HEK293 (cell line): ENCODE results near the gene KCND2.

Source experiments
- CTCF ChIA-PET: fragments of 350-600 bp; formaldehyde crosslinking; extraction: SDS; loops from one replicate; lab custom pipeline; 2021; ENCODE audit warnings: antibody characterized with exemption; lab: Yijun Ruan, JAX
- POLR2A ChIA-PET: fragments of 300-600 bp; formaldehyde crosslinking; extraction: SDS; loops from one replicate; lab custom pipeline; 2020; ENCODE audit warnings: antibody characterized with exemption, inconsistent platforms; lab: Yijun Ruan, JAX
- H3K27ac ChIP-seq: fragments of 200-500 bp; sonication (Bioruptor generic); 2 replicates; pipeline ENCODE4 v1.5.1; 2014; ENCODE audit warnings: low read depth, low read length, control low read depth, inconsistent platforms; ENCODE audit errors: extremely low read depth
- H3K36me3 ChIP-seq, 2 experiments: fragments of 200-500 bp in 1 of 2; sonication (Bioruptor generic) in 1 of 2; 1 replicate in 1 of 2; 2 replicates in 1 of 2; pipeline ENCODE4 v1.5.1; 2014 to 2017; ENCODE audit warnings: inconsistent platforms in 2 of 2, low read length in 2 of 2; ENCODE audit not compliant: control insufficient read depth in 2 of 2, insufficient read depth in 1 of 2
- H3K4me1 ChIP-seq: fragments of 200-500 bp; sonication (Bioruptor generic); 2 replicates; pipeline ENCODE4 v1.5.1; 2014; ENCODE audit warnings: mild to moderate bottlenecking, low read length, inconsistent platforms; ENCODE audit not compliant: control insufficient read depth, insufficient read depth
- H3K4me3 ChIP-seq: 2 replicates; pipeline ENCODE4 v1.5.1; 2011; ENCODE audit warnings: low read depth, mild to moderate bottlenecking, control low read depth, low read length, moderate library complexity
- H3K9me3 ChIP-seq: fragments of 200-500 bp; sonication (Bioruptor generic); 2 replicates; pipeline ENCODE4 v1.5.1; 2014; ENCODE audit warnings: low read depth, low read length, inconsistent platforms; ENCODE audit not compliant: control insufficient read depth, insufficient read depth
- BCL11A ChIP-seq: fragments of 450-650 bp; formaldehyde crosslinking; IDR thresholded peaks from 2 replicates; pipeline ENCODE4 v1.5.1; 2016; ENCODE audit warnings: low read depth, missing biosample characterization, missing genetic modification characterization
- GLI2 ChIP-seq: fragments of 450-650 bp; formaldehyde crosslinking; IDR thresholded peaks from 2 replicates; pipeline ENCODE4; 2017; ENCODE audit warnings: missing biosample characterization, missing genetic modification characterization, low read depth, borderline replicate concordance
- GLIS2 ChIP-seq: fragments of 450-650 bp; formaldehyde crosslinking; IDR thresholded peaks from 2 replicates; pipeline ENCODE4 v1.5.1; 2016; ENCODE audit warnings: missing biosample characterization, missing genetic modification characterization
- KLF7 ChIP-seq: fragments of 450-650 bp; formaldehyde crosslinking; IDR thresholded peaks from 2 replicates; pipeline ENCODE4 v1.5.1; 2016; ENCODE audit warnings: missing biosample characterization, missing genetic modification characterization, borderline replicate concordance
- KLF9 ChIP-seq: fragments of 450-650 bp; formaldehyde crosslinking; IDR thresholded peaks from 2 replicates; pipeline ENCODE4 v1.5.1; 2016; ENCODE audit warnings: missing biosample characterization, missing genetic modification characterization, low read depth
- REPIN1 ChIP-seq: fragments of 450-650 bp; formaldehyde crosslinking; IDR thresholded peaks from 2 replicates; pipeline ENCODE4 v1.5.1; 2017; ENCODE audit warnings: missing biosample characterization, missing genetic modification characterization, low read depth
- SP2 ChIP-seq: fragments of 450-650 bp; formaldehyde crosslinking; IDR thresholded peaks from 2 replicates; pipeline ENCODE4 v1.5.1; 2016; ENCODE audit warnings: missing biosample characterization, missing genetic modification characterization
- WT1 ChIP-seq: fragments of 450-650 bp; formaldehyde crosslinking; IDR thresholded peaks from 2 replicates; pipeline ENCODE4 v1.5.1; 2016; ENCODE audit warnings: missing biosample characterization, missing genetic modification characterization
- ZBTB21 ChIP-seq: fragments of 450-650 bp; formaldehyde crosslinking; IDR thresholded peaks from 2 replicates; pipeline ENCODE4 v1.5.1; 2017; ENCODE audit warnings: missing biosample characterization, missing genetic modification characterization
- ZBTB48 ChIP-seq: fragments of 450-650 bp; formaldehyde crosslinking; IDR thresholded peaks from 2 replicates; pipeline ENCODE4 v1.5.1; 2016; ENCODE audit warnings: missing biosample characterization, missing genetic modification characterization
- ZNF140 ChIP-seq: fragments of 450-650 bp; formaldehyde crosslinking; IDR thresholded peaks from 2 replicates; pipeline ENCODE4 v1.5.1; 2016; ENCODE audit warnings: missing biosample characterization, missing genetic modification characterization
- ZNF155 ChIP-seq: fragments of 450-650 bp; formaldehyde crosslinking; IDR thresholded peaks from 2 replicates; pipeline ENCODE4 v1.5.1; 2016; ENCODE audit warnings: missing biosample characterization, missing genetic modification characterization
- ZNF157 ChIP-seq: fragments of 450-650 bp; formaldehyde crosslinking; IDR thresholded peaks from 2 replicates; pipeline ENCODE4 v1.5.1; 2016; ENCODE audit warnings: missing biosample characterization, missing genetic modification characterization
- ZNF175 ChIP-seq: fragments of 450-650 bp; formaldehyde crosslinking; IDR thresholded peaks from 2 replicates; pipeline ENCODE4 v1.5.1; 2016; ENCODE audit warnings: missing biosample characterization, missing genetic modification characterization
- ZNF239 ChIP-seq: fragments of 450-650 bp; formaldehyde crosslinking; IDR thresholded peaks from 2 replicates; pipeline ENCODE4 v1.5.1; 2016; ENCODE audit warnings: missing biosample characterization, missing genetic modification characterization
- ZNF341 ChIP-seq: fragments of 450-650 bp; formaldehyde crosslinking; IDR thresholded peaks from 2 replicates; pipeline ENCODE4; 2016; ENCODE audit warnings: low read depth, missing biosample characterization, missing genetic modification characterization
- ZNF394 ChIP-seq: fragments of 450-650 bp; formaldehyde crosslinking; IDR thresholded peaks from 2 replicates; pipeline ENCODE4 v1.5.1; 2016; ENCODE audit warnings: missing biosample characterization, missing genetic modification characterization, mild to moderate bottlenecking, moderate library complexity, borderline replicate concordance
- ZNF426 ChIP-seq: fragments of 450-650 bp; formaldehyde crosslinking; IDR thresholded peaks from 2 replicates; pipeline ENCODE4 v1.5.1; 2017; ENCODE audit warnings: missing biosample characterization, missing genetic modification characterization, mild to moderate bottlenecking, inconsistent platforms, moderate library complexity
- ZNF514 ChIP-seq: fragments of 450-650 bp; formaldehyde crosslinking; IDR thresholded peaks from 2 replicates; pipeline ENCODE4 v1.5.1; 2016; ENCODE audit warnings: missing biosample characterization, missing genetic modification characterization
- ZNF549 ChIP-seq: fragments of 450-650 bp; IDR thresholded peaks from 2 replicates; pipeline ENCODE4 v1.5.1; 2018; ENCODE audit warnings: missing biosample characterization, missing genetic modification characterization, mild to moderate bottlenecking, inconsistent platforms, moderate library complexity
- ZNF555 ChIP-seq: fragments of 450-650 bp; formaldehyde crosslinking; conservative IDR thresholded peaks from 2 replicates; pipeline ENCODE4 v1.5.1; 2017; ENCODE audit warnings: missing biosample characterization, mild to moderate bottlenecking, missing genetic modification characterization, inconsistent platforms
- ZNF558 ChIP-seq: fragments of 450-650 bp; formaldehyde crosslinking; IDR thresholded peaks from 2 replicates; pipeline ENCODE4 v1.5.1; 2016; ENCODE audit warnings: missing biosample characterization, missing genetic modification characterization
- ZNF585B ChIP-seq: fragments of 450-650 bp; formaldehyde crosslinking; IDR thresholded peaks from 2 replicates; pipeline ENCODE4 v1.5.1; 2016; ENCODE audit warnings: missing biosample characterization, missing genetic modification characterization
- ZNF596 ChIP-seq: fragments of 450-650 bp; IDR thresholded peaks from 2 replicates; pipeline ENCODE4 v1.5.0; 2018; ENCODE audit warnings: missing biosample characterization, mild to moderate bottlenecking, missing genetic modification characterization, moderate library complexity
- ZNF654 ChIP-seq: fragments of 450-650 bp; formaldehyde crosslinking; IDR thresholded peaks from 2 replicates; pipeline ENCODE4 v1.5.1; 2016; ENCODE audit warnings: low read depth, missing biosample characterization, missing genetic modification characterization
- ZNF670 ChIP-seq: fragments of 450-650 bp; formaldehyde crosslinking; IDR thresholded peaks from 2 replicates; pipeline ENCODE4 v1.5.1; 2016; ENCODE audit warnings: missing biosample characterization, missing genetic modification characterization, low read depth
- ZNF785 ChIP-seq: fragments of 450-650 bp; formaldehyde crosslinking; IDR thresholded peaks from 2 replicates; pipeline ENCODE4 v1.5.1; 2016; ENCODE audit warnings: missing biosample characterization, missing genetic modification characterization
- ZSCAN16 ChIP-seq: fragments of 450-650 bp; formaldehyde crosslinking; IDR thresholded peaks from 2 replicates; pipeline ENCODE4 v1.5.1; 2016; ENCODE audit warnings: missing biosample characterization, missing genetic modification characterization
- TF ChIP-seq, protein P1 (sequence below): fragments of 450-650 bp; formaldehyde crosslinking; IDR thresholded peaks from 2 replicates; pipeline ENCODE4 v1.5.1; 2016; ENCODE audit warnings: missing biosample characterization, missing genetic modification characterization
- TF ChIP-seq, protein P2 (sequence below): fragments of 450-650 bp; formaldehyde crosslinking; IDR thresholded peaks from 2 replicates; pipeline ENCODE4 v1.5.1; 2016; ENCODE audit warnings: missing biosample characterization, missing genetic modification characterization

Gene KCND2

DNA sequence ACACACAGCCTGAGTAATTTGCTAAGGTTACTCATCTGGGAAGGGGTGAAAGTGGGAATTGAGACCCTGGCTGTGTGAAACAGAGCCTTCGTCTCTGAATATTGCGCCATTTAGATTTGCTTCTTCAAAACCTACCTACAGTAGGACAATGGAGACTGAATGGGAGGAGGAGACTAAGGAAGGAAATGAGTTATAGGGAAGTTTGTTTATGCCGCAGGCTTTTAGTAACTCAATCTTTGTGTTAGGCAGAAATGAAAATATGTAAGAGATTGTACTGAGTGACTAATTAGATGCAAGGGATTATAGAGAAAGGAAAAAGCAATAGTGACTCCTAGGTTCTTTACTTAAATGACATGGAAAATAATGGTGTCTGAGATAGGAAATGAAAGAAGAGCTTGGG lies 80.2 kb downstream of the KCND2 start:
- no peaks in the 10 kb centered on the region for H3K36me3 ChIP-seq
- no peak for TF ChIP-seq BCL11A
- no peak for TF ChIP-seq KLF9 (tag by site-specific recombination)
- no peaks in the 10 kb centered on the region for H3K4me1 ChIP-seq
- CTCF ChIA-PET = no interaction called here
- H3K27ac ChIP-seq = no peak overlapping the region
- POLR2A ChIA-PET = no interaction called here
- no peaks in the 10 kb centered on the region for H3K9me3 ChIP-seq
- no peak overlapping the region for H3K4me3 ChIP-seq

DNA sequence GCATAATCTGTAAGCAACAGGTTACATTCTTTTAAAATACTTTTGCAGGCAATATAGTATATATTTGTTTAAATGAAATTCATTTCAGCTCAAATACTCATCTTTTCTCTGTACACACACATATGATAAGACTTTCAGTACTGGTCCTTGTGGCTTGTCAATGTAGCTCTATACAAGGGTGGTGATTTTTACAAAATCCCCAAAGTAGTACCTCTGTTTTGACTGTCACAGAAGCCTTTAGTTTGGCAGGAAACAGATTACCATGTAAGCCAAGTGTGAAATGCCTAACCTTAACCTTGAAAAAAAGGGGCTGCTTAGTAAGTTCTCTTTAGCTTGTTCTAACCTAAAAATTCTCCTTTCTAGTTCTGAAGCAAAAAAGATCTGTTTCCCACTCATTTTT lies 87.9 kb downstream of the KCND2 start:
- ChIA-PET CTCF (interaction anchor here (0.8 kb wide), 1 partner anchor 9 kb away, joined by 4 read pairs; no protein-coding TSS in a partner anchor), POLR2A (no interaction called here)
- Histone ChIP-seq H3K4me3 (no peak overlapping the region), H3K4me1 (no peaks in the 10 kb centered on the region), H3K27ac (no peak overlapping the region), H3K9me3 (no peaks in the 10 kb centered on the region), H3K36me3 (no peaks in the 10 kb centered on the region)
- TF ChIP-seq WT1 (tag by site-specific recombination) (no peak), ZNF549 (tag by site-specific recombination) (no peak), ZNF426 (tag by site-specific recombination) (no peak), ZNF558 (tag by site-specific recombination) (no peak), ZBTB21 (tag by site-specific recombination) (no peak), ZNF514 (tag by site-specific recombination) (no peak), ZNF175 (tag by site-specific recombination) (no peak), ZNF155 (tag by site-specific recombination) (no peak)
- TF ChIP-seq, protein P1, sequence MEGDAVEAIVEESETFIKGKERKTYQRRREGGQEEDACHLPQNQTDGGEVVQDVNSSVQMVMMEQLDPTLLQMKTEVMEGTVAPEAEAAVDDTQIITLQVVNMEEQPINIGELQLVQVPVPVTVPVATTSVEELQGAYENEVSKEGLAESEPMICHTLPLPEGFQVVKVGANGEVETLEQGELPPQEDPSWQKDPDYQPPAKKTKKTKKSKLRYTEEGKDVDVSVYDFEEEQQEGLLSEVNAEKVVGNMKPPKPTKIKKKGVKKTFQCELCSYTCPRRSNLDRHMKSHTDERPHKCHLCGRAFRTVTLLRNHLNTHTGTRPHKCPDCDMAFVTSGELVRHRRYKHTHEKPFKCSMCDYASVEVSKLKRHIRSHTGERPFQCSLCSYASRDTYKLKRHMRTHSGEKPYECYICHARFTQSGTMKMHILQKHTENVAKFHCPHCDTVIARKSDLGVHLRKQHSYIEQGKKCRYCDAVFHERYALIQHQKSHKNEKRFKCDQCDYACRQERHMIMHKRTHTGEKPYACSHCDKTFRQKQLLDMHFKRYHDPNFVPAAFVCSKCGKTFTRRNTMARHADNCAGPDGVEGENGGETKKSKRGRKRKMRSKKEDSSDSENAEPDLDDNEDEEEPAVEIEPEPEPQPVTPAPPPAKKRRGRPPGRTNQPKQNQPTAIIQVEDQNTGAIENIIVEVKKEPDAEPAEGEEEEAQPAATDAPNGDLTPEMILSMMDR = no peak

DNA sequence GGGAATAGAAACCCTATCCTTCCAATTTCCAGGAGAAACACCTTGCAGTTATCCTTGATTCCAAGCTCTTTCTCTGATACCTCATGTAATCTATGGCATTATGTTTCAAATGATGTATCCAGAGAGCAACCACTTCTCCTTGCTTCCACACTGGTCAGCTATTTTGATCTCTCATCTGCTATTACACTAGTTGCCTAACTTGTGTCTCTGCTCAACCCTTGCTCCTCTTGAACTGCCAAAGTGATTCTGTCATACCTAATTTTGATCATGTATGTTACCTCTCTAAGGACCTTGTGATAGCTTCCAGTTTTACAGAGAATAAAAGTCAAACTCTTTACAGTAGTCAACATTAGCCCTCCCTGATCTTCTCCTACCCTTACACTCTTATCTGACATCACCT lies 90.4 kb downstream of the KCND2 start:
- Histone ChIP-seq H3K4me3 (no peak overlapping the region), H3K27ac (no peak overlapping the region), H3K36me3 (no peaks in the 10 kb centered on the region), H3K9me3 (no peaks in the 10 kb centered on the region), H3K4me1 (no peaks in the 10 kb centered on the region)
- POLR2A ChIA-PET = no interaction called here
- TF ChIP-seq BCL11A (no peak), ZNF394 (tag by site-specific recombination) (no peak), KLF7 (no peak), GLIS2 (tag by site-specific recombination) (no peak), ZSCAN16 (no peak), ZNF555 (tag by site-specific recombination) (no peak), ZNF654 (no peak), ZNF785 (tag by site-specific recombination) (no peak), ZNF140 (no peak), REPIN1 (tag by site-specific recombination) (no peak), ZNF596 (tag by site-specific recombination) (no peak), ZNF341 (no peak), GLI2 (tag by site-specific recombination) (no peak), ZNF157 (tag by site-specific recombination) (no peak), ZNF585B (tag by site-specific recombination) (no peak), ZNF239 (tag by site-specific recombination) (no peak), SP2 (tag by site-specific recombination) (no peak), ZBTB48 (tag by site-specific recombination) (no peak), ZNF670 (tag by site-specific recombination) (no peak)
- TF ChIP-seq, protein P2, sequence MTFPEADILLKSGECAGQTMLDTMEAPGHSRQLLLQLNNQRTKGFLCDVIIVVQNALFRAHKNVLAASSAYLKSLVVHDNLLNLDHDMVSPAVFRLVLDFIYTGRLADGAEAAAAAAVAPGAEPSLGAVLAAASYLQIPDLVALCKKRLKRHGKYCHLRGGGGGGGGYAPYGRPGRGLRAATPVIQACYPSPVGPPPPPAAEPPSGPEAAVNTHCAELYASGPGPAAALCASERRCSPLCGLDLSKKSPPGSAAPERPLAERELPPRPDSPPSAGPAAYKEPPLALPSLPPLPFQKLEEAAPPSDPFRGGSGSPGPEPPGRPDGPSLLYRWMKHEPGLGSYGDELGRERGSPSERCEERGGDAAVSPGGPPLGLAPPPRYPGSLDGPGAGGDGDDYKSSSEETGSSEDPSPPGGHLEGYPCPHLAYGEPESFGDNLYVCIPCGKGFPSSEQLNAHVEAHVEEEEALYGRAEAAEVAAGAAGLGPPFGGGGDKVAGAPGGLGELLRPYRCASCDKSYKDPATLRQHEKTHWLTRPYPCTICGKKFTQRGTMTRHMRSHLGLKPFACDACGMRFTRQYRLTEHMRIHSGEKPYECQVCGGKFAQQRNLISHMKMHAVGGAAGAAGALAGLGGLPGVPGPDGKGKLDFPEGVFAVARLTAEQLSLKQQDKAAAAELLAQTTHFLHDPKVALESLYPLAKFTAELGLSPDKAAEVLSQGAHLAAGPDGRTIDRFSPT (tag by site-specific recombination) = no peak
- CTCF ChIA-PET = interaction anchor here (0.6 kb wide), 1 partner anchor 215 kb away, joined by 3 read pairs; no protein-coding TSS in a partner anchor
